ENCODE data around the gene DUT. TPM values are rescaled to one million over a fixed set of nuclear protein-coding genes. Genes with fewer than 3 reads are reported as not detected.

Gene DUT
- total and polyA plus RNA-seq, 2 of the 8 experiments (the other 6 are each of a cell fraction or from before 2014, with no cell fraction given): 71.5 to 246 TPM

- TF ChIP-seq MAFK (IDR thresholded peaks at IDR 0.05; ENCODE audit: low read depth, low read length) (no peak), RXRA (IDR thresholded peaks at IDR 0.05; ENCODE audit: insufficient read depth, low read depth, low read length) (no peak), NANOG (IDR thresholded peaks at IDR 0.05; ENCODE audit: insufficient read depth, low read depth, low read length, poor library complexity, severe bottlenecking) (no peak), BACH1 (IDR thresholded peaks at IDR 0.05; ENCODE audit: low read length) (no peak)
Measured at GRCh38 chr15:48381861-48382260, 50.6 kb downstream of the DUT start (continued).

All from H1 (cell line).